ENCODE measurements around the gene IL10RB.

IL10RB gene

DNA sequence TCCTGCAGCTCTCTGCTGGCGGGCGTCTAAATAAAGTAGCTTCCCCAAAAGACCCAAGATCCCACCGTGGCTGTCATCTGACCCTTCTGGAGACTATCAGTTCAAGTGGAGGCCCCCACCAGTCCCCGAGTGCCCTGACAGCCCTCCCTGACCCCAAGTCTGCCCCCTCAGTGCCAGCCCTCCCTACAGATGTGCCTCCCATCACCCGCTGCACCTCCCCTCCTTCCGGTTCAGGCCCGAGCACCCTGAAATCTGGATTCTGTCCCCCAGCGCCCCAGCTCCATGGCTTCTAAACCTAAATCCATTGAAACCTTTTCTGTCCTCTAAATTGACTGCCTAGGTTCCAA is 595 bp downstream of the IL10RB start:
- TF ChIP-seq, protein P1, sequence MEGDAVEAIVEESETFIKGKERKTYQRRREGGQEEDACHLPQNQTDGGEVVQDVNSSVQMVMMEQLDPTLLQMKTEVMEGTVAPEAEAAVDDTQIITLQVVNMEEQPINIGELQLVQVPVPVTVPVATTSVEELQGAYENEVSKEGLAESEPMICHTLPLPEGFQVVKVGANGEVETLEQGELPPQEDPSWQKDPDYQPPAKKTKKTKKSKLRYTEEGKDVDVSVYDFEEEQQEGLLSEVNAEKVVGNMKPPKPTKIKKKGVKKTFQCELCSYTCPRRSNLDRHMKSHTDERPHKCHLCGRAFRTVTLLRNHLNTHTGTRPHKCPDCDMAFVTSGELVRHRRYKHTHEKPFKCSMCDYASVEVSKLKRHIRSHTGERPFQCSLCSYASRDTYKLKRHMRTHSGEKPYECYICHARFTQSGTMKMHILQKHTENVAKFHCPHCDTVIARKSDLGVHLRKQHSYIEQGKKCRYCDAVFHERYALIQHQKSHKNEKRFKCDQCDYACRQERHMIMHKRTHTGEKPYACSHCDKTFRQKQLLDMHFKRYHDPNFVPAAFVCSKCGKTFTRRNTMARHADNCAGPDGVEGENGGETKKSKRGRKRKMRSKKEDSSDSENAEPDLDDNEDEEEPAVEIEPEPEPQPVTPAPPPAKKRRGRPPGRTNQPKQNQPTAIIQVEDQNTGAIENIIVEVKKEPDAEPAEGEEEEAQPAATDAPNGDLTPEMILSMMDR (IDR thresholded peaks at IDR 0.05): no peak

DNA sequence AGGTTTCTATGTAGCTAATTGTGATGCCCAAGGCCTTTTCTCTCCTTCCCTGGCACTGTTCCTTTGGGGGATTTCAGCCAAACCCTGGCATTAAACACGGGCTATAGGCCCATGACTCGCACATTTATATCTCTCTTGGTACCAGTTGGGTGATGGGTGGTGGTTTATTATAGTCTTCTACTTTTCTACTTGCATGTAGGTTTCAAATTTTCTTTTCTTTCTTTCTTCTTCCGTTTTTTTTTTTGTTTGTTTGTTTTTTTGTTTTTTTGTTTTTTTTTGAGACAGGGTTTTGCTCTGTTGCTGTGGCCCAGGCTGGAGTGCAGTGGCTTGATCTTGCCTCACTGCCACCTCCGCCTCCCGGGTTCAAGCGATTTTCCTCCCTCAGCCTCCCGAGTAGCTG is 1.1 kb downstream of the IL10RB start:
- TF ChIP-seq, protein P1 (IDR thresholded peaks at IDR 0.05): no peak

DNA sequence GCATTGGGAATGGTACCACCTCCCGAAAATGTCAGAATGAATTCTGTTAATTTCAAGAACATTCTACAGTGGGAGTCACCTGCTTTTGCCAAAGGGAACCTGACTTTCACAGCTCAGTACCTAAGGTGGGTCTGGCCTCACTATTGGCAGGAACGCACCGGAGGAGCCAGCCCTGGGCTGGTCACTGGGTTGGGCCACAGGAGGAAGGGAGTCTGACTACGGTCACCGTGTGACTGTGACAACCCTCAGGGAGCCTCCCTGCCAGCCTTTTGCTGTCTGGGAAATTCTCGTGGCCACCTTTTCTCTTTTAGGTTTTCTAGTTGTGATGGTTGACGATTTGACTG is 2.2 kb downstream of the IL10RB start:
- TF ChIP-seq, protein P1 (IDR thresholded peaks at IDR 0.05): no peak

- TF ChIP-seq, protein P1 (IDR thresholded peaks at IDR 0.05): peak; percentile 37; the same call in 1 of the 2 replicates
Observed at GRCh38 chr21:33268737-33269441, 2.7 kb downstream of the IL10RB start.

GRCh38 chr21:33270986-33271385 is 4.8 kb downstream of the IL10RB start:
- TF ChIP-seq, protein P1 (IDR thresholded peaks at IDR 0.05): no peak

- TF ChIP-seq, protein P1 (IDR thresholded peaks at IDR 0.05): no peak
Observed at GRCh38 chr21:33273044-33273443, 6.9 kb downstream of the IL10RB start.

GRCh38 chr21:33278721-33279120 is 12.6 kb downstream of the IL10RB start:
- TF ChIP-seq, protein P1 (IDR thresholded peaks at IDR 0.05): no peak

- TF ChIP-seq, protein P1 (IDR thresholded peaks at IDR 0.05): no peak
Observed at GRCh38 chr21:33279330-33279820, 13.2 kb downstream of the IL10RB start.

All from LNCAP (cell line).